H1 (cell line): ENCODE measurements around the gene ABI1. TPM values are rescaled to one million over a fixed set of nuclear protein-coding genes. Genes with fewer than 3 reads are reported as not detected.

ENCODE experiments used
- CTCF ChIA-PET: fragments of 300-600 bp; sonication (Branson Sonifier 250); formaldehyde crosslinking; loops from one replicate; lab custom pipeline; 2021; ENCODE audit not compliant: partially characterized antibody; lab: Charles Lee
- POLR2A ChIA-PET: fragments of 300-600 bp; sonication (Branson Sonifier 250); formaldehyde crosslinking; loops from one replicate; lab custom pipeline; 2021; ENCODE audit warnings: inconsistent platforms; ENCODE audit not compliant: partially characterized antibody; lab: Charles Lee
- DNase-seq, 2 experiments: peaks; one replicate each; pipeline versions ENCODE4 v3.0.0 to v3.0.0-alpha.2; 2010 to 2022; ENCODE audit warnings: low spot score in 2 of 2, low read depth in 1 of 2, mixed read lengths in 1 of 2
- FAIRE-seq: peaks from 2 replicates; lab custom pipeline; 2011; peaks lifted over from hg19 to GRCh38; lab: Jason Lieb, UNC
- H2AFZ ChIP-seq: 2 replicates; pipeline ENCODE4 v1.8.1; 2012; ENCODE audit warnings: low read length, inconsistent platforms
- H2AK5ac ChIP-seq: 2 replicates; pipeline ENCODE4 v1.6.1; 2013; ENCODE audit warnings: low read depth, low read length
- H2BK120ac ChIP-seq: replicated peaks from 2 replicates; pipeline ENCODE3; 2013; ENCODE audit warnings: low read depth, low read length, inconsistent platforms
- H2BK12ac ChIP-seq: 2 replicates; pipeline ENCODE4 v1.6.1; 2013; ENCODE audit warnings: low read depth, low read length
- H2BK15ac ChIP-seq: 2 replicates; pipeline ENCODE4 v1.6.1; 2013; ENCODE audit warnings: low read length
- H2BK20ac ChIP-seq: 2 replicates; pipeline ENCODE4 v1.6.1; 2013; ENCODE audit warnings: low read length
- H2BK5ac ChIP-seq: 2 replicates; pipeline ENCODE4 v1.6.1; 2013; ENCODE audit warnings: low read depth, low read length
- H3K14ac ChIP-seq: 2 replicates; pipeline ENCODE4 v1.6.1; 2013; ENCODE audit warnings: inconsistent platforms; ENCODE audit not compliant: insufficient read length
- H3K18ac ChIP-seq: 2 replicates; pipeline ENCODE4 v1.6.1; 2013; ENCODE audit warnings: low read length; ENCODE audit errors: extremely low read depth
- H3K23ac ChIP-seq: 2 replicates; pipeline ENCODE4 v1.6.1; 2013; ENCODE audit warnings: inconsistent platforms; ENCODE audit not compliant: insufficient read length
- H3K23me2 ChIP-seq: 2 replicates; pipeline ENCODE4 v1.6.1; 2013; ENCODE audit warnings: low read depth, low read length
- H3K27ac ChIP-seq: 2 replicates; pipeline ENCODE4 v1.6.1; 2011; ENCODE audit warnings: low read depth, low read length, inconsistent platforms
- H3K27me3 ChIP-seq, 4 experiments: replicated peaks in 1 of 4; 1 replicate in 1 of 4; 2 replicates in 3 of 4; pipeline versions ENCODE4 v1.6.1 to v1.8.1; 2011 to 2013; ENCODE audit warnings: low read length in 3 of 4, mild to moderate bottlenecking in 3 of 4, inconsistent platforms in 2 of 4, mixed read lengths in 2 of 4, moderate library complexity in 1 of 4; ENCODE audit not compliant: control insufficient read depth in 3 of 4, insufficient read depth in 3 of 4; ENCODE audit errors: extremely low read depth in 1 of 4
- H3K36me3 ChIP-seq, 4 experiments: 2 replicates each; pipeline versions ENCODE4 v1.6.1 to v1.8.1; 2011 to 2013; ENCODE audit warnings: mild to moderate bottlenecking in 4 of 4, low read length in 3 of 4, moderate library complexity in 2 of 4, control low read depth in 1 of 4, inconsistent platforms in 1 of 4; ENCODE audit not compliant: insufficient read depth in 4 of 4, control insufficient read depth in 2 of 4
- H3K4ac ChIP-seq: replicated peaks from 2 replicates; pipeline ENCODE3; 2013; ENCODE audit warnings: low read length, low read depth, mixed read lengths, inconsistent platforms; ENCODE audit not compliant: insufficient read length
- H3K4me1 ChIP-seq, 4 experiments: replicated peaks in 1 of 4; 1 replicate in 1 of 4; 2 replicates in 3 of 4; pipeline versions ENCODE4 v1.6.1 to v1.8.1; 2011 to 2013; ENCODE audit warnings: low read length in 3 of 4, inconsistent platforms in 2 of 4, mixed read lengths in 1 of 4; ENCODE audit not compliant: insufficient read depth in 4 of 4, control insufficient read depth in 3 of 4
- H3K4me2 ChIP-seq, 2 experiments: 2 replicates each; pipeline versions ENCODE4 v1.6.1 to v1.8.1; 2011 to 2013; ENCODE audit warnings: low read depth in 2 of 2, low read length in 2 of 2, control low read depth in 1 of 2, inconsistent platforms in 1 of 2, mild to moderate bottlenecking in 1 of 2; ENCODE audit not compliant: insufficient read depth in 1 of 2
- H3K4me3 ChIP-seq, 4 experiments: fragments of 200-600, 300-600 bp in 1 of 4; sonication (generic), shearing (Covaris generic), sonication (Bioruptor Twin) in 1 of 4; 2 replicates each; pipeline versions ENCODE4 v1.5.1 to v1.8.1; 2011 to 2016; ENCODE audit warnings: low read length in 4 of 4, low read depth in 3 of 4, control low read depth in 2 of 4, inconsistent platforms in 2 of 4, mild to moderate bottlenecking in 2 of 4, mixed read lengths in 1 of 4, moderate library complexity in 1 of 4; ENCODE audit not compliant: insufficient read depth in 2 of 4; ENCODE audit errors: extremely low read depth in 1 of 4
- H3K56ac ChIP-seq: replicated peaks from 2 replicates; pipeline ENCODE3; 2013; ENCODE audit warnings: low read depth, mild to moderate bottlenecking, mixed read lengths, low read length, inconsistent platforms; ENCODE audit not compliant: insufficient read length
- H3K79me1 ChIP-seq: 2 replicates; pipeline ENCODE4 v1.6.1; 2013; ENCODE audit warnings: low read depth, low read length, control low read depth
- H3K79me2 ChIP-seq, 2 experiments: 2 replicates each; pipeline versions ENCODE4 v1.6.1 to v1.8.1; 2012 to 2013; ENCODE audit warnings: low read length in 2 of 2, mild to moderate bottlenecking in 2 of 2, inconsistent platforms in 1 of 2; ENCODE audit not compliant: insufficient read depth in 2 of 2, control insufficient read depth in 1 of 2
- H3K9ac ChIP-seq, 4 experiments: replicated peaks in 1 of 4; 1 replicate in 1 of 4; 2 replicates in 3 of 4; pipeline versions ENCODE4 v1.6.1 to v1.8.1; 2011 to 2013; ENCODE audit warnings: low read depth in 3 of 4, low read length in 3 of 4, control low read depth in 2 of 4, mild to moderate bottlenecking in 2 of 4, moderate library complexity in 2 of 4, inconsistent platforms in 1 of 4; ENCODE audit errors: extremely low read depth in 1 of 4
- H3K9me3 ChIP-seq, 2 experiments: 2 replicates each; pipeline versions ENCODE4 v1.6.1 to v1.8.1; 2012 to 2013; ENCODE audit warnings: mild to moderate bottlenecking in 2 of 2, moderate library complexity in 2 of 2, control low read depth in 1 of 2, inconsistent platforms in 1 of 2, low read depth in 1 of 2, low read length in 1 of 2, mixed read lengths in 1 of 2; ENCODE audit not compliant: insufficient read depth in 2 of 2
- H4K20me1 ChIP-seq, 2 experiments: replicated peaks in 1 of 2; 2 replicates each; pipeline versions ENCODE3 to v1.8.1; 2011 to 2013; ENCODE audit warnings: inconsistent platforms in 2 of 2, low read length in 2 of 2, mild to moderate bottlenecking in 1 of 2; ENCODE audit not compliant: insufficient read depth in 2 of 2, control insufficient read depth in 1 of 2
- H4K5ac ChIP-seq: 2 replicates; pipeline ENCODE4 v1.6.1; 2013; ENCODE audit warnings: low read length, low read depth, mixed read lengths, inconsistent platforms; ENCODE audit not compliant: insufficient read length
- H4K8ac ChIP-seq: 2 replicates; pipeline ENCODE4 v1.8.0; 2013; ENCODE audit warnings: mild to moderate bottlenecking, moderate library complexity, low read length, inconsistent platforms; ENCODE audit not compliant: insufficient read depth; ENCODE audit errors: extremely low read depth
- H4K91ac ChIP-seq: replicated peaks from 2 replicates; pipeline ENCODE3; 2013; ENCODE audit warnings: low read length, mixed read lengths, inconsistent platforms; ENCODE audit not compliant: insufficient read length
- ASH2L ChIP-seq: fragments of 200-600, 300-600 bp; sonication (generic); IDR thresholded peaks from one replicate; pipeline ENCODE4 v1.7.1; 2017; ENCODE audit warnings: low read length
- CHD2 ChIP-seq: IDR thresholded peaks from 2 replicates; pipeline ENCODE4 v1.6.1; 2012; ENCODE audit warnings: low read length, improper control_type of control experiment
- CREB1 ChIP-seq: IDR thresholded peaks from 2 replicates; pipeline ENCODE4 v1.6.1; 2012; ENCODE audit warnings: inconsistent platforms
- EGR1 ChIP-seq: IDR thresholded peaks from 2 replicates; pipeline ENCODE4 v1.6.1; 2011; ENCODE audit warnings: low read depth, low read length, borderline replicate concordance
- EZH2 ChIP-seq: fragments of 200-600 bp; sonication (generic); IDR thresholded peaks from 2 replicates; pipeline ENCODE4 v1.7.1; 2012; ENCODE audit warnings: low read depth, mild to moderate bottlenecking, moderate library complexity, low read length, inconsistent platforms; ENCODE audit not compliant: severe bottlenecking
- KDM4A ChIP-seq: IDR thresholded peaks from one replicate; pipeline ENCODE4 v1.7.1; 2012; ENCODE audit warnings: low read depth, mild to moderate bottlenecking, moderate library complexity, low read length, inconsistent platforms; ENCODE audit not compliant: severe bottlenecking
- KDM5A ChIP-seq: fragments of 200-600 bp; IDR thresholded peaks from 2 replicates; pipeline ENCODE4 v1.7.1; 2012; ENCODE audit warnings: mild to moderate bottlenecking, low read length, inconsistent platforms, mixed read lengths
- NRF1 ChIP-seq: IDR thresholded peaks from 2 replicates; pipeline ENCODE4 v1.6.1; 2011; ENCODE audit warnings: mild to moderate bottlenecking, low read depth, low read length, improper control_type of control experiment
- RXRA ChIP-seq: IDR thresholded peaks from 2 replicates; pipeline ENCODE4 v1.6.1; 2011; ENCODE audit warnings: low read depth, mild to moderate bottlenecking, low read length, moderate library complexity; ENCODE audit not compliant: insufficient read depth
- SIN3A ChIP-seq, 2 experiments: IDR thresholded peaks in 1 of 2; conservative IDR thresholded peaks in 1 of 2; 2 replicates each; pipeline ENCODE4 v1.6.1; 2011 to 2012; ENCODE audit warnings: low read length in 2 of 2, improper control_type of control experiment in 1 of 2, low read depth in 1 of 2, mild to moderate bottlenecking in 1 of 2
- SIRT6 ChIP-seq: IDR thresholded peaks from one replicate; pipeline ENCODE4 v1.7.1; 2012; ENCODE audit warnings: low read length, inconsistent platforms
- SUZ12 ChIP-seq: fragments of 200-600 bp; sonication (generic); IDR thresholded peaks from 2 replicates; pipeline ENCODE4 v1.6.1; 2012; ENCODE audit warnings: mild to moderate bottlenecking, inconsistent platforms, low read length, moderate library complexity, mixed read lengths
- TEAD4 ChIP-seq: IDR thresholded peaks from 2 replicates; pipeline ENCODE4 v1.6.1; 2012; ENCODE audit warnings: low read depth, low read length, inconsistent platforms, mixed read lengths
- WGBS, 2 experiments: shearing (Covaris generic) in 1 of 2; methylation state at CpG; one replicate each; pipeline versions ENCODE4 v1.1.6 to v1.1.7; 2013 to 2015; ENCODE audit warnings: low lambda C conversion rate in 2 of 2, mixed read lengths in 2 of 2, inconsistent platforms in 1 of 2, low coverage in 1 of 2, missing lambda C conversion rate in 1 of 2; ENCODE audit not compliant: insufficient replicate concordance in 2 of 2, insufficient coverage in 1 of 2, insufficient read length in 1 of 2; ENCODE audit errors: extremely low coverage in 1 of 2, missing lambda C conversion rate in 1 of 2; 5-methylcytosine and 5-hydroxymethylcytosine counted together
- polyA plus RNA-seq, 7 experiments: library from polyadenylated mRNA; depleted of rRNA in 3 of 7; stranded (reverse) in 5 of 7; unstranded in 2 of 7; fragments of >200 nt in 5 of 7; fragments of 200-250 nt in 2 of 7; gene quantifications; 1 replicate in 5 of 7; 2 replicates in 1 of 7; 4 replicates in 1 of 7; pipeline versions ENCODE4 v1.2.1 to v1.2.3, GENCODE V29; 2011 to 2013; ENCODE audit warnings: missing spikeins in 2 of 7, mixed read lengths in 2 of 7
- total RNA-seq: library from RNA; stranded (reverse); fragmentation: NEBNext Ultra II Directional; extraction: Animal tissue kit (Norgen Biotek cat#: 25700); gene quantifications from 2 replicates; pipeline ENCODE4 v1.2.1, GENCODE V29; 2021
- TF ChIP-seq, protein P1 (sequence below): IDR thresholded peaks from 2 replicates; pipeline ENCODE4 v1.6.1; 2011; ENCODE audit warnings: low read depth, mild to moderate bottlenecking, low read length; ENCODE audit not compliant: insufficient read depth

Gene ABI1
- total and polyA plus RNA-seq, 2 of the 8 experiments (the other 6 are each of a cell fraction or from before 2014, with no cell fraction given): 35.4 to 37.0 TPM

GRCh38 chr10:26715137-26715487 lies 145.6 kb downstream of the ABI1 start:
- H3K27me3 ChIP-seq: no peaks in the 10 kb centered on the region
- no peak overlapping the region for H3K4ac ChIP-seq
- H3K14ac ChIP-seq: no peak overlapping the region
- no peaks in the 10 kb centered on the region; a peak in 1 of 4 replicates for H3K79me2 ChIP-seq
- WGBS, 2 experiments: 90% methylated on average over 2 of the region's 2 CpGs; no CpG with 5 or more reads in 1 of the 2 experiments
- no peak overlapping the region for H3K27ac ChIP-seq
- H3K36me3 ChIP-seq: peaks cover 4 to 31% (median 16%) of the 10 kb centered on the region in 4 experiments; a peak in 6 of 8 replicates
- no peak overlapping the region for H3K9ac ChIP-seq
- no peak overlapping the region for H3K18ac ChIP-seq
- no peak for FAIRE-seq
- no peak overlapping the region for H3K23ac ChIP-seq
- no peaks in the 10 kb centered on the region for H3K4me1 ChIP-seq
- CTCF ChIA-PET: interaction anchor here (0.7 to 3.1 kb wide), 5 partner anchors 8 to 167 kb away, joined by 3 to 19 read pairs (median 4); no protein-coding TSS in a partner anchor
- H2BK12ac ChIP-seq: no peak overlapping the region
- H3K79me1 ChIP-seq: no peaks in the 10 kb centered on the region
- no peak overlapping the region for H3K56ac ChIP-seq
- POLR2A ChIA-PET: interaction anchor here (0.6 to 1.2 kb wide), 2 partner anchors 155 to 163 kb away, joined by 3 read pairs; no protein-coding TSS in a partner anchor
- peaks cover 0 to 1% of the 10 kb centered on the region in 2 experiments for H4K20me1 ChIP-seq
- no peak overlapping the region for H2BK120ac ChIP-seq
- H2BK5ac ChIP-seq: no peak overlapping the region
- TF ChIP-seq, protein P1, sequence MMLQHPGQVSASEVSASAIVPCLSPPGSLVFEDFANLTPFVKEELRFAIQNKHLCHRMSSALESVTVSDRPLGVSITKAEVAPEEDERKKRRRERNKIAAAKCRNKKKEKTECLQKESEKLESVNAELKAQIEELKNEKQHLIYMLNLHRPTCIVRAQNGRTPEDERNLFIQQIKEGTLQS: no peak
- TF ChIP-seq NRF1: no peak
- TF ChIP-seq KDM4A: no peak
- no peak for TF ChIP-seq EZH2
- no peak for TF ChIP-seq KDM5A
- no peak for TF ChIP-seq ASH2L
- no peak for TF ChIP-seq SUZ12
- no peak for TF ChIP-seq CHD2
- TF ChIP-seq TEAD4: no peak
- no peak for TF ChIP-seq RXRA
- TF ChIP-seq CREB1: no peak
- no peak for TF ChIP-seq EGR1
- no peak for TF ChIP-seq SIN3A (conservative IDR thresholded peaks at IDR 0.05 in 1 of 2, IDR thresholded peaks at IDR 0.05 in 1 of 2; ENCODE audit: low read depth in 1 of 2, low read length in 2 of 2)
- TF ChIP-seq SIRT6: no peak
- TF ChIP-seq, all 59 proteins: peak for 0
- Histone ChIP-seq H2BK15ac (no peak overlapping the region), H4K5ac (no peak overlapping the region), H3K9me3 (no peaks in the 10 kb centered on the region), H3K23me2 (no peaks in the 10 kb centered on the region), H3K4me2 (no peak overlapping the region), H2AFZ (no peak overlapping the region), H2BK20ac (no peak overlapping the region), H4K91ac (no peak overlapping the region), H4K8ac (no peak overlapping the region), H3K4me3 (no peak overlapping the region), H2AK5ac (no peak overlapping the region)
- no peak for DNase-seq
